IMR-90 (cell line): ENCODE results near the gene GNB1L. TPM values are rescaled to one million over a fixed set of nuclear protein-coding genes. Genes with fewer than 3 reads are reported as not detected.

ENCODE experiments used
- ATAC-seq: fragments of 200-7000 bp; cut with Tn5 transposase; 2 replicates; pipeline ENCODE4 v1.9.1; 2020; ENCODE audit warnings: low read depth, mild to moderate bottlenecking, moderate library complexity
- BruUV-seq: library from RNA; stranded (reverse); fragments of 400-500 nt; replicated peaks from 2 replicates; lab custom pipeline; 2021; lab: Mats Ljungman, UMichigan
- CTCF ChIA-PET: fragments of 300-600 bp; formaldehyde crosslinking; extraction: SDS; loops from one replicate; lab custom pipeline; 2021; ENCODE audit warnings: antibody characterized with exemption; lab: Yijun Ruan, JAX
- POLR2A ChIA-PET: fragments of 300-600 bp; sonication (Branson Sonifier 250); formaldehyde crosslinking; loops from one replicate; lab custom pipeline; 2022; ENCODE audit warnings: antibody characterized with exemption; ENCODE audit not compliant: unreplicated experiment; lab: Charles Lee
- DNase-seq: peaks from one replicate; pipeline ENCODE4 v3.0.0; 2013
- H2AFZ ChIP-seq: replicated peaks from 2 replicates; pipeline ENCODE3; 2013; ENCODE audit warnings: low read length, mild to moderate bottlenecking; ENCODE audit not compliant: poor library complexity
- H2AK5ac ChIP-seq: 2 replicates; pipeline ENCODE4 v1.6.1; 2013; ENCODE audit warnings: low read depth, low read length, inconsistent platforms
- H2AK9ac ChIP-seq: replicated peaks from 2 replicates; pipeline ENCODE3; 2013; ENCODE audit warnings: mild to moderate bottlenecking, low read depth, low read length, moderate library complexity; ENCODE audit not compliant: poor library complexity
- H2BK120ac ChIP-seq: 2 replicates; pipeline ENCODE4 v1.6.1; 2013; ENCODE audit warnings: low read depth, low read length, inconsistent platforms
- H2BK15ac ChIP-seq: 3 replicates; pipeline ENCODE4 v1.6.1; 2013; ENCODE audit warnings: low read depth, low read length, inconsistent platforms
- H2BK20ac ChIP-seq: 2 replicates; pipeline ENCODE4 v1.6.1; 2013; ENCODE audit warnings: low read depth, mild to moderate bottlenecking, inconsistent platforms, low read length, moderate library complexity
- H2BK5ac ChIP-seq: 2 replicates; pipeline ENCODE4 v1.6.1; 2013; ENCODE audit warnings: mild to moderate bottlenecking, low read depth, low read length, inconsistent platforms; ENCODE audit not compliant: poor library complexity, severe bottlenecking
- H3K14ac ChIP-seq: replicated peaks from 2 replicates; pipeline ENCODE4 v1.6.1; 2013; ENCODE audit warnings: low read depth, low read length, inconsistent platforms
- H3K18ac ChIP-seq: 2 replicates; pipeline ENCODE4 v1.6.1; 2013; ENCODE audit warnings: low read depth, low read length, control low read depth
- H3K23ac ChIP-seq: 2 replicates; pipeline ENCODE4 v1.6.1; 2013; ENCODE audit warnings: low read depth, low read length, inconsistent platforms
- H3K27ac ChIP-seq: 2 replicates; pipeline ENCODE4 v1.5.1; 2013; ENCODE audit warnings: mild to moderate bottlenecking, control low read depth, low read length; ENCODE audit not compliant: insufficient read depth
- H3K27me3 ChIP-seq: 2 replicates; pipeline ENCODE4 v1.6.1; 2013; ENCODE audit warnings: low read length; ENCODE audit not compliant: control insufficient read depth, insufficient read depth
- H3K36me3 ChIP-seq: 2 replicates; pipeline ENCODE4 v1.6.1; 2013; ENCODE audit warnings: low read length, mixed read lengths; ENCODE audit not compliant: control insufficient read depth, insufficient read depth
- H3K4ac ChIP-seq: 2 replicates; pipeline ENCODE4 v1.6.1; 2013; ENCODE audit warnings: low read depth, low read length, inconsistent platforms
- H3K4me1 ChIP-seq: 2 replicates; pipeline ENCODE4 v1.6.1; 2013; ENCODE audit warnings: low read length, mixed read lengths; ENCODE audit not compliant: control insufficient read depth, insufficient read depth
- H3K4me2 ChIP-seq: 2 replicates; pipeline ENCODE4 v1.6.1; 2013; ENCODE audit warnings: low read depth, mild to moderate bottlenecking, control low read depth, low read length, moderate library complexity
- H3K4me3 ChIP-seq: 2 replicates; pipeline ENCODE4 v1.5.1; 2013; ENCODE audit warnings: low read depth, mild to moderate bottlenecking, control low read depth, low read length, moderate library complexity; ENCODE audit not compliant: insufficient read depth
- H3K56ac ChIP-seq: 2 replicates; pipeline ENCODE4 v1.6.1; 2013; ENCODE audit warnings: low read length, inconsistent platforms; ENCODE audit not compliant: insufficient read depth; ENCODE audit errors: extremely low read depth
- H3K79me1 ChIP-seq, 2 experiments: 2 replicates each; pipeline ENCODE4 v1.6.1; 2013; ENCODE audit warnings: low read length in 2 of 2, inconsistent platforms in 1 of 2, low read depth in 1 of 2
- H3K9ac ChIP-seq: 2 replicates; pipeline ENCODE4 v1.6.1; 2013; ENCODE audit warnings: low read depth, low read length, control low read depth
- H3K9me1 ChIP-seq: 2 replicates; pipeline ENCODE4 v1.6.1; 2013; ENCODE audit warnings: low read length, inconsistent platforms; ENCODE audit not compliant: insufficient read depth
- H3K9me3 ChIP-seq: 2 replicates; pipeline ENCODE4 v1.6.1; 2013; ENCODE audit warnings: low read length; ENCODE audit not compliant: control insufficient read depth, insufficient read depth
- H4K20me1 ChIP-seq: 2 replicates; pipeline ENCODE4 v1.6.1; 2013; ENCODE audit warnings: low read length, inconsistent platforms; ENCODE audit not compliant: insufficient read depth
- H4K5ac ChIP-seq: 2 replicates; pipeline ENCODE4 v1.6.1; 2013; ENCODE audit warnings: mild to moderate bottlenecking, low read depth, low read length, control low read depth
- H4K8ac ChIP-seq, 2 experiments: 2 replicates each; pipeline ENCODE4 v1.6.1; 2013; ENCODE audit warnings: low read depth in 2 of 2, low read length in 2 of 2, control low read depth in 1 of 2, inconsistent platforms in 1 of 2
- H4K91ac ChIP-seq: 2 replicates; pipeline ENCODE4 v1.6.1; 2013; ENCODE audit warnings: low read depth, low read length, inconsistent platforms; ENCODE audit not compliant: insufficient read depth
- BHLHE40 ChIP-seq: fragments of 150-350 bp; IDR thresholded peaks from 2 replicates; pipeline ENCODE4 v1.6.1; 2016; ENCODE audit warnings: mild to moderate bottlenecking, low read depth, low read length
- CEBPB ChIP-seq: IDR thresholded peaks from 2 replicates; pipeline ENCODE4 v1.6.1; 2012; ENCODE audit warnings: low read depth, low read length, improper control_type of control experiment
- CHD1 ChIP-seq: IDR thresholded peaks from 2 replicates; pipeline ENCODE4 v1.6.1; 2012; ENCODE audit warnings: low read depth, low read length, improper control_type of control experiment
- FOS ChIP-seq: fragments of 150-350 bp; IDR thresholded peaks from 2 replicates; pipeline ENCODE4 v1.6.1; 2016; ENCODE audit warnings: low read depth, low read length
- MAFK ChIP-seq: IDR thresholded peaks from 2 replicates; pipeline ENCODE4 v1.6.1; 2012; ENCODE audit warnings: low read depth, low read length, improper control_type of control experiment
- MAZ ChIP-seq: IDR thresholded peaks from 2 replicates; pipeline ENCODE4 v1.6.1; 2012; ENCODE audit warnings: low read depth, mild to moderate bottlenecking, low read length, improper control_type of control experiment, moderate library complexity, borderline replicate concordance
- MXI1 ChIP-seq: IDR thresholded peaks from 2 replicates; pipeline ENCODE4 v1.6.1; 2012; ENCODE audit warnings: low read depth, mild to moderate bottlenecking, low read length, moderate library complexity, borderline replicate concordance
- NFE2L2 ChIP-seq: fragments of 150-350 bp; IDR thresholded peaks from 2 replicates; pipeline ENCODE4 v1.6.1; 2016; ENCODE audit warnings: low read depth, mild to moderate bottlenecking, low read length
- POLR2A ChIP-seq: IDR thresholded peaks from 2 replicates; pipeline ENCODE4 v1.6.1; 2012; ENCODE audit warnings: mild to moderate bottlenecking, low read depth, low read length
- RCOR1 ChIP-seq: IDR thresholded peaks from 2 replicates; pipeline ENCODE4 v1.6.1; 2012; ENCODE audit warnings: mild to moderate bottlenecking, low read length, improper control_type of control experiment; ENCODE audit not compliant: insufficient replicate concordance
- RFX5 ChIP-seq: IDR thresholded peaks from 2 replicates; pipeline ENCODE4 v1.8.0; 2012; ENCODE audit warnings: low read depth, mild to moderate bottlenecking, low read length, moderate library complexity
- SMC3 ChIP-seq: fragments of 150-350 bp; IDR thresholded peaks from 2 replicates; pipeline ENCODE4 v1.6.1; 2016; ENCODE audit warnings: low read depth, mild to moderate bottlenecking, antibody characterized with exemption, low read length, moderate library complexity
- WGBS, 2 experiments: methylation state at CpG; one replicate each; pipeline versions ENCODE4 v1.1.5 to v1.1.7; 2013; ENCODE audit warnings: missing lambda C conversion rate in 2 of 2; ENCODE audit not compliant: insufficient read length in 1 of 2; ENCODE audit errors: extremely low coverage in 2 of 2; 5-methylcytosine and 5-hydroxymethylcytosine counted together
- dilution Hi-C: fragments of 300-500 bp; cut with HindIII; formaldehyde crosslinking; loops from one replicate; pipeline ENCODE4 v1.14.3; 2018; ENCODE audit warnings: low sequenced_read_pairs; ENCODE audit not compliant: unreplicated experiment
- in situ Hi-C: fragments of 300-500 bp; cut with MboI; formaldehyde crosslinking; loops from 3 replicates; pipeline ENCODE4 v1.14.3; 2019; ENCODE audit warnings: low sequenced_read_pairs, inconsistent platforms, mixed read lengths
- intact Hi-C: fragments of 100-400 bp; cut with micrococcal nuclease; formaldehyde crosslinking; loops from 2 replicates; pipeline ENCODE4 v1.10.0; 2022
- polyA plus RNA-seq, 3 experiments: library from polyadenylated mRNA; depleted of rRNA; stranded (reverse); fragments of >200 nt; gene quantifications; 2 replicates each; pipeline ENCODE4 v1.2.3, GENCODE V29; 2012; ENCODE audit warnings: low replicate concordance in 1 of 3
- total RNA-seq: library from RNA; depleted of rRNA; stranded (reverse); fragments of >200 nt; gene quantifications from 2 replicates; pipeline ENCODE4 v1.2.3, GENCODE V29; 2012
- TF ChIP-seq, protein P1 (sequence below): fragments of 150-350 bp; IDR thresholded peaks from 2 replicates; pipeline ENCODE4 v1.6.1; 2017; ENCODE audit warnings: mild to moderate bottlenecking, antibody characterized with exemption, low read length, low read depth
- TF ChIP-seq, protein P2 (sequence below): conservative IDR thresholded peaks from 2 replicates; pipeline ENCODE4 v1.5.1; 2012; ENCODE audit warnings: mild to moderate bottlenecking, low read depth, low read length, improper control_type of control experiment

GNB1L gene
- total and polyA plus RNA-seq, 2 of the 4 experiments (the other 2 are of a cell fraction): 2.5 to 4.4 TPM

DNA sequence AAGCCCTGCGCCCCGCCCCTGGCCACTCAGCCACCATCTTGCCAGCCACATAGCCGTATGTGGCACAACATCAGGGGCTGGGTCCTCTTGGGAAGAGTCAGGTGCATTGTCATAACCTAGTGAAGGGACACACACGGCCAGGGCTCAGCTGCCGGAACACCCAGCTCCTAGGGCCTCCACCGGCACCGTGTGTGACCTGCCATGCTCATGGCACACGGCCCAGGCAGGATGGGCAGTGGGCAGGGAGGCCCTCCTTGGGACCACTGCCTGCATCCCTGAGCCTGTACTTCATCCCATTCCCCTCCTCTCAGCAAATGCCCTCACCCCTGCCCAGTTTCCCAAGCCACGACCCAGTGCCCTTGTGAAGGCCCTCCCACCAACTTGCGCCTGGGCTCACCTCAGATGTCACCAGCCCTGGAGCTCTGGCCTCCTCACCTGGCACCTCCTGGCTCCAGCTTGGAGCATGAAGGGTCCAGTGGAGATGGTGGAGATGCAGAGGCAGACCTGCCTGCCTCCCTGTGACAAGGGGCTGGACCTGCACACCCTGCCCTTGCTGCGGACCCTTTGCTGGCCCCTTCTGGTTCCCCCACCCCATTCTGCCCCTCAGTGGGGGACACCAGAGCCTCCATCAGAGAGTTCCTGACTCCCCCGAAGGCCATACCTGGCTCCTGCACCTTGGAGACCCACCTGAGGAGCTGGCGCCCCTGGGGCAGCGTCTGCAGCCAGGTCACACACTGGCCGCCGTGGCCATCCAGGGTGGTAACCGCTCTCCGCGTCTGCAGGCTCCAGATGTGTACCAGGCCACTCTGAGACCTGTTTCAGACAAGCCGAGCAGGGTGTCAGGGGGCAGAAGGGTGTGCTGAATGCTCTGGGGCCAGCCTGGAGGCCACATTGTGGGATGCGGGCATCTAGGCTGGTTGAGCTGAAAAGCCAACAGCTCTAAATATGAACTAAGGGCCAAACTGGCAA lies 34.5 kb downstream of the GNB1L start:
- dilution Hi-C loops: no loop called here
- Histone ChIP-seq H3K14ac (no peak overlapping the region), H3K27ac (no peak overlapping the region), H3K23ac (no peak overlapping the region), H4K8ac (no peak overlapping the region), H3K9me1 (0 out of 2 replicates have a peak, but pooled peaks cover 3% of the 10 kb centered on the region), H3K4me1 (no peaks in the 10 kb centered on the region), H3K27me3 (no peaks in the 10 kb centered on the region), H2BK5ac (no peak overlapping the region), H4K91ac (no peak overlapping the region), H4K20me1 (no peaks in the 10 kb centered on the region), H3K18ac (no peak overlapping the region), H3K79me1 (peaks cover 0 to 2% of the 10 kb centered on the region in 2 experiments; a peak in 1 of 4 replicates), H3K9me3 (no peaks in the 10 kb centered on the region), H2AK9ac (no peak overlapping the region), H3K36me3 (no peaks in the 10 kb centered on the region), H4K5ac (no peak overlapping the region), H2BK20ac (no peak overlapping the region), H2BK15ac (no peak overlapping the region), H3K9ac (no peak overlapping the region), H2AK5ac (no peak overlapping the region), H3K4ac (no peak overlapping the region), H3K4me2 (no peak overlapping the region), H3K4me3 (no peak overlapping the region), H3K56ac (no peak overlapping the region), H2BK120ac (no peak overlapping the region), H2AFZ (no peak overlapping the region)
- no peak for ATAC-seq
- ChIA-PET CTCF (no interaction called here), POLR2A (no interaction called here)
- WGBS, 2 experiments: 87% methylated on average over 12 of the region's 21 CpGs; no CpG with 5 or more reads in 1 of the 2 experiments
- no peak for DNase-seq
- BruUV-seq: no TSS peak
- in situ Hi-C loops: no loop called here
- intact Hi-C loops: no loop called here
- TF ChIP-seq CEBPB (no peak), FOS (no peak), MAFK (no peak), MXI1 (no peak), BHLHE40 (no peak), RFX5 (no peak), NFE2L2 (no peak), CHD1 (no peak), SMC3 (no peak), POLR2A (no peak), MAZ (no peak), RCOR1 (no peak)
- TF ChIP-seq, protein P1, sequence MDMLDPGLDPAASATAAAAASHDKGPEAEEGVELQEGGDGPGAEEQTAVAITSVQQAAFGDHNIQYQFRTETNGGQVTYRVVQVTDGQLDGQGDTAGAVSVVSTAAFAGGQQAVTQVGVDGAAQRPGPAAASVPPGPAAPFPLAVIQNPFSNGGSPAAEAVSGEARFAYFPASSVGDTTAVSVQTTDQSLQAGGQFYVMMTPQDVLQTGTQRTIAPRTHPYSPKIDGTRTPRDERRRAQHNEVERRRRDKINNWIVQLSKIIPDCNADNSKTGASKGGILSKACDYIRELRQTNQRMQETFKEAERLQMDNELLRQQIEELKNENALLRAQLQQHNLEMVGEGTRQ: no peak
- TF ChIP-seq, protein P2, sequence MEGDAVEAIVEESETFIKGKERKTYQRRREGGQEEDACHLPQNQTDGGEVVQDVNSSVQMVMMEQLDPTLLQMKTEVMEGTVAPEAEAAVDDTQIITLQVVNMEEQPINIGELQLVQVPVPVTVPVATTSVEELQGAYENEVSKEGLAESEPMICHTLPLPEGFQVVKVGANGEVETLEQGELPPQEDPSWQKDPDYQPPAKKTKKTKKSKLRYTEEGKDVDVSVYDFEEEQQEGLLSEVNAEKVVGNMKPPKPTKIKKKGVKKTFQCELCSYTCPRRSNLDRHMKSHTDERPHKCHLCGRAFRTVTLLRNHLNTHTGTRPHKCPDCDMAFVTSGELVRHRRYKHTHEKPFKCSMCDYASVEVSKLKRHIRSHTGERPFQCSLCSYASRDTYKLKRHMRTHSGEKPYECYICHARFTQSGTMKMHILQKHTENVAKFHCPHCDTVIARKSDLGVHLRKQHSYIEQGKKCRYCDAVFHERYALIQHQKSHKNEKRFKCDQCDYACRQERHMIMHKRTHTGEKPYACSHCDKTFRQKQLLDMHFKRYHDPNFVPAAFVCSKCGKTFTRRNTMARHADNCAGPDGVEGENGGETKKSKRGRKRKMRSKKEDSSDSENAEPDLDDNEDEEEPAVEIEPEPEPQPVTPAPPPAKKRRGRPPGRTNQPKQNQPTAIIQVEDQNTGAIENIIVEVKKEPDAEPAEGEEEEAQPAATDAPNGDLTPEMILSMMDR: no peak
